GM19468 (cell line): ENCODE data around the gene BDKRB2.

ENCODE experiments used
- ATAC-seq: cut with Tn5 transposase; IDR thresholded peaks from one replicate; pipeline ENCODE4 v1.9.1; 2021; ENCODE audit warnings: mild to moderate bottlenecking, moderate library complexity, moderate number of reproducible peaks; ENCODE audit not compliant: unreplicated experiment; ENCODE audit errors: extremely low read depth

Gene BDKRB2

DNA sequence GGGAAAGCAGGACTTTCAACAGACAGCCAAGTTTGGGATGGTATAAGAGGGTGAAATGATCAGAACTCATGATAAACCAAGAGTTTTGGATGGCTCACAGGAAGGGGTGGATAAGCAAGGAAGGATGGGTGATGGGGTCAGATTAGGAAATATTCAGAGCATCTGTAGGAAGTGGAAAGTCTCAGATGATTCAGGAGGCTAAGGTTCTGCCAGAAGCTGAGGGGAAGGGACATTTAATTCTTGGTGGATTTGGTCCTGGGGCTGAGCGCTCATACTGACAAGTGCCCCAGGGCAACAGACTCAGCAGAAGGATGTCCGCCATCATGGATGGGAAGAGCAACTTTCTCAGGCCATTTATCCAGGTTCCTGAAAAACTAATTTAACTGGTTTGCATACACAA lies 28.4 kb upstream of the BDKRB2 start:
- no peak for ATAC-seq

DNA sequence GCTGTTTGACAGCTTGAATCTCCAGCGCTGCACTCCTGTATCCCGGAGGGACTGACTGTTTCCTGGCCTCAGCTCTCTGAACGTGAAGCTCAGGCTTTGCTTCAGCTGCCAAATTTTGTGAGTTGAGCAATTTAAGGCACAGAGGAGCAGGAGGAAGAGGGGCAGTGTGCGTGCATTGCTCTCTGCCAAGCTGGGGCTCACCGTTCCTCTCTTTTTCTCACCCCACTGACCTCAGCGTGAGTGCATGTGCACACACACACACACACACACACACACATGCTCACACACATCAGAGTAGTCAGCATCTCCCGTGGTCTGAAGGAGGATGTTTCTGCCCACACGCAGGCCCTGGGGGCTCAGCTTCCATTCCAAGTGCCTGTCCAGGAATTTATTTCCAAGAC lies 27.8 kb upstream of the BDKRB2 start:
- no peak for ATAC-seq

DNA sequence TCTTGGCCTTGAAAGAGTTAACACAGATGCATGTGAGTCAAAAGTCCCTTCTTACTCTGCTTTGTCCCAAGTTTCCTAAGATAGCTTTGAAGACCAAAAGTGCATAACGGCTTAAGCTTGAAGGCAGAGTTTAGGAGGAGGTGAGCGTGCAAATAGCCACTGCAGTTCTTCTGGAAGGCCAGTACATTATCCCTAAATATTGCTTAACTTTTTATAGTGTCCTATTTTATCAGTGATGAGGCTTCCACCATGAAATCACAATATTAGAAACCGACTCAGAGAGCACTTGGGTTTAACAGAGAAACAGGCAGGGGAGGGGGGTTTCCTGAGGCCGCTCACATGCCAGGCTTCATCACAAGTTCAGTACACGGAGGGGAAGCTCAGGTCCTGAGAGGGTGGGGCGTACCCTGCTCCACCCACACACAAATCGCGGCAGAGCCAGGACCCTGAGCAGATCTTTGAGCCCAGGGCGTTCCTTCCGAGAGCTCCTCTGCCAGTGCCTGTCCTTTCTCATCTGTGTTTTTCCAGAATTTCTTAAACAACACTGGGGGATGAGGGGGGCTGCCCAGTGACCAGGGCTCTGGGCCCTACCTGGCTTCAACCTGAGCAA lies 26.8 kb upstream of the BDKRB2 start:
- ATAC-seq = no peak

DNA sequence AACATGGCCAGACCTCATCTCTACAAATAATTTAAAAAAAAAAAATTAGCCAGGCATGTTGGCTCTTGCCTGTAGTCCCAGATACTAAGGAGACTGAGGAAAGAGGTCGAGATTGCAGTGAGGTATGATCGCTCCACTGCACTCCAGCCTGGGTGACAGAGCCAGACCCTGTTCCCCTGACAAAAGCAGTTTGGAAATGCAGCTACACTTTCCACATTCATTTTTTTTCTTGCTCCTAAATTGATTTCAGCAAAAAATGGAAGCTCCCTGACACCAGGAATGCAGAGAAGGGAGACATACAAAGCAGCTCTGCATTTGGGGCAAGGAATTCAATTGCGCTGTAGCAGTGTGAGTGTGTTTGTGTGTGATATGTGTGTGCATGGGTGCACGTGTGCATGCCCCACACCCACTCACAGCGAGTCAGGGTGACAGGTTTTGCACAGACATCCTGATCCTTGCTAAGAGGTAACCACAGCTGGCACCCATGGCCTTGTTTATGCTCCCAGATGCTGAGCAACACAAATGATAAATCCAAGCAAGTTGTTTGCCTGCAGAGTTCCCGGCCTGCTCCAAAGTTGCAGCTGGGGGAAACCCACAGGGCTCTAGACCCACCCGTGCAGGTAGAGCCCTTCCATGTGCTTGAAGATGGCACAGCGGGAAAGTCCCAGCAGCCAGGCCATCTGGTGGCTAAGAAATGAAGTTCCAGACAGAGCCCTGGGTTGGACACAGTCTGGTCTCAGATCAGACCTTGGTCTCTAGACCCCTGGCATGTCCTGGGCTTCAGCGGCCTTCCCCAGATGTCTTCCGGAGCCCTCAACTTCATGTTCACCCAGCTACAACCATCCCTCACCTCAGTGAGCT lies 25.9 kb upstream of the BDKRB2 start:
- ATAC-seq = no peak

DNA sequence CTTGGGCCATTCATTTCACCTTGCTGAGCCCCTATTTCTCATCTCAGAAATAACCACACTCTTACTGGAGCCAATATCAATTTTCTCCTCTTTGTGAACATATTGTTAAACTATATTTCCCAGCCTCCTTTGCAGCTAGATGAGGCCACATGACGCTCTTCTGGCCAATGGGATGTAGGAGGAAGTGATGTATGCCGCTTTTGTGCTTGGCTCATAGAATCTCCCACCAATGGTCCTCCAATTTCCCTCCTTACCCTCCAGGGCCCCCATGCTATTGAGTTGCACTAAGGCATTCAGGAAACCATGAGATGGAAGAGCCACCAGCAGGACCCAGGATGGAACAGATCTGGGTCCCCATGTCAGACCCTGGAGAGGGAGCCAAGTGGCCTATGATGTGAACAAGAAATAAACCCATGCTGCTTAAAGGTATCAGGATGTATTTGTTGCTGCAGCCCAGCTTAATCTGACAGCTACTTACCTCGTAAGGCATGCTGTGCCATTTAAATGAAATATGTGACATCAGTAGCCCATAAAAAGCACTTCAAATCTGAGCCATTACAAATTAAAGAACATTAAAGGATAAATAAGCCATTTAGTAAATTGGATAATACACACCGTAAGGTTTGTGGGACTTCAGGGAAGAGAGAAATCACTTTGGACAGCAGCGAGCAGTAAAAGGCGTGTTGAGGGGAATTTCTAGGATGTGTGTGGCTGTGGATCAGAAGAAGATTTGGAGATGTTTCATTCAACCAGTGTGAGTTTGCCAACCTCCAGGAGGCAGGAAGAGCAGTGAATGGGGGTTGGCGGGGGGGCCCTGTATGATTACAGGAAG lies 24.4 kb upstream of the BDKRB2 start:
- ATAC-seq = no peak

DNA sequence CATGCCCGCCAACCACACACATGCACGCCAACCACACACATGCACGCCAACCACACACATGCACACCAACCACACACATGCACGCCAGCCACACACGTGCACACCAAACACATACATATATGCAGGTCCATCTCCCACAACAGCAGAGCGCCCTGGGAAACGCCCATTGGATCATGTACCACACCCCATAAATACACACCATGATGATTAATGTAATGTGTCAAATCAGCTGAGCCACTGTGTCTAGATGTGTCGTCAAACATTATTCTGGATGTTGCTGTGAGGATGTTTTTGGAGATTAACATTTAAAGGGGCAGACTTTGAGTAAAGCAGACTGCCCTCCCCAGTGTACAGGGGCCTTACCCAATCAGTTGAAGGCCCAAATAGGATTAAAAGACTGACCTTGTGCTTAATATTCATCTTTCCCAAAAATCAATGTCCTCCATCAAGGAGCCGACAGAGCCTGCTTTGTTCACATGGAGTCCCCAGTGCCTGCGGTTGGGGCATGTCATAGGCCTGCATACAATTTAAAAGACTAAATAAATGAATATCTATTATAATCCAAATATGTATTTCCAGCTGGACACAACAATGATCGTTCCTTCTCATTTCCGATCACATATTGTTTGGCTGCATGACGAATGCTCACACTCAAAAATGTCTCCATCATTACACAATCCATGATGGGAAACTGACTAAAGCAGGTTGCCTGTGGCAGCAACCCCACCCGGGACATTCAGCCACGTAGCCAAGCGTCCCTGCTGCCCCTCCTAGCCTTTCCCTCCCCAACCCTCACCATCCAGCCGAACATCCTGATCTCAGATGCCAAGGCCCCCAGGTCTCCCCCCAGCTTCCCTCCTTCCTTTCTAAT lies 23.2 kb upstream of the BDKRB2 start:
- ATAC-seq = no peak

DNA sequence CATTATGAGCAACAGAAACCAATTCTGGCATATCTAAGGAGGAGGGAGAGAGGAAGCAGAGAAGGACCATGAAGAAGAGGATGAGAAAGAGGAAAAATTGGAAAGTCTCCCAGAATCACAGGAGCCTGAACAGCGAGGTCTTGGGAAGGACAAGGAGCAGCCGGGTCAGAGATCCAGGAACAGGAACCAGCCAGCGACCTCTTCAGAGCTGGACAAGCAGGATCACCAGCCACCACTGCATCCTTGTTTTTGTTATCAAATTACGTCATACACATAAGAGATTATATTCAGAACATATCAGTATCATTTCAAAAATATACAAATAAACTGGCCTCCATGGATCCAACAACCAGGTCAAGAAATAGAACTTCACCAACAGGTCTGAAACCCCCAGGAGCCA lies 22.1 kb upstream of the BDKRB2 start:
- ATAC-seq = no peak

DNA sequence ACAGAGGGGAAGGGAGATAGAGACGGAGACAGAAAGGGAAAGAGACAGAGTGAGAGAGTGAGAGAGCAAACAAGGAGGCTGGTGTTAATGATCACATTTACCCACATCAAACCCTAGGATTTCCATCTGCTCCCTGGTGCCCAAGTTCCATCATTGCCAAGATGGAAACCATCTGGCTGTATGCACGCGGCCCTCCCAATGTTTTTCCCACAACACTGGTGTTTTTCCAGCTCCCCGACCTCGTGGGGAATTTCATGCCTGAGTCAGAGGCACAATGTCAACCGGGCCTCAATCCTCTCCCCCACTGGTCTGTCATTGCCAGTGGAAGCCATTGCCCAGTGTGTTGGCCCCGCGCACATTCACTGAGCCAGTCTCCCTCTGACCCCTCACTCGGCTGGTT lies 19.9 kb upstream of the BDKRB2 start:
- ATAC-seq = no peak

DNA sequence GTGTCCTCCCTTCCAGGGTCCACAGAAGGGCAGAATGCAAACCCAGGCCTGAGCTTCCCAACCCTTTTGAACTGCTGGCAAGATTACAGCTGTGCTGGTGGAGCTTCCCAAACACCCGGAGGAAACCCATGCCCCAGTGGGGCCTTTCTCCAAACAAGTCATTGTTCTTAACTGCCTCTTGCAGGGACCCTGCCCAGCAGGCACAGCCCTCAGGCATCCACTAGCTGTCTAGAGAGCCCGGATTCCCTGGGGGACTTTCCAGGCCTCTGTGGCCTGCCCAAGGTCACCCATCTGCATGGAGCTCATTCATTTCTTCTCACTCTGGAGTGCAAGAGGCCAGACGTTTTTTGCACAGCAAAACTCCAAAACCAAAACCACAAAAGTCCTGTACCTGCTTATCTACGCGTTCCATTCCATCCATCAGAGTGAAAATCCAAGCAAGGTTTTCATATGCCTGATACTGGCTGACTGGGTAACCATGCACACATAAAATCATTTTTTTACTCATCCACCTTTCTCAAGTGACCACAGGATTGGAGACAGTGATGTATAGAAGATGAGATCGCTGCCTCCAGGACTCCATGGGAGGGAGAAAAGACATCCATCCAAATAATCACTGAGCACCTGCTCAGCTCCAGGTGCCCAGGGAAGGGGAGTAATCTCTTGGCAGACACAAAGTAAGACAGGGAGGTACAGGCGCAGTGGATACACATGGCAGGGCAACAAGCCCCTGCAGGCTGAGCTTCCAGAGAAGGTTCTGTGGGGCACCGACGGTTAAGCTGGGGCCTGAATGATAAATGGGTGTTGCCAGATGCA lies 17.2 kb upstream of the BDKRB2 start:
- no peak for ATAC-seq

DNA sequence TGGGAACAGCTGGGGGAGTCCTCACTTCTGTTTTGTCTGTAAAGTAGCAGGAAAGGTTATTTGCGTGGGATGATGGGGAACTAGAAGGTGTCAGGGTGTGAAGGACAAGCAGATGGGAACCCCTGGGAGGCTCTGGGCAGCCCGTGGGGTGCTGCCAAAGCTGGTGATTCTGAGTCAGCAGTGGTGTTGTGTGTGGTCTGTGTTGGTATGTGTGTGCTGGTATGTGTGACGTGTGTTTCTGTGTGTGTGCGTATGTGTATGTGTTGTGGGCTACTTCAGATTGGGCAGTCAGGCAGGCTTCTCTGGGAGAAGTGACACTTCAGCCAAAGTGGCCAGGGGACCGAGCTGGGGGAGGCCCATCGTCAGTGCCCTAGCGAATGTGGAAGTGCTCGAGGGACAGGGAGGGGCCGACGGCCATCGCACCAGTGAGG lies 15.3 kb upstream of the BDKRB2 start:
- ATAC-seq = no peak

DNA sequence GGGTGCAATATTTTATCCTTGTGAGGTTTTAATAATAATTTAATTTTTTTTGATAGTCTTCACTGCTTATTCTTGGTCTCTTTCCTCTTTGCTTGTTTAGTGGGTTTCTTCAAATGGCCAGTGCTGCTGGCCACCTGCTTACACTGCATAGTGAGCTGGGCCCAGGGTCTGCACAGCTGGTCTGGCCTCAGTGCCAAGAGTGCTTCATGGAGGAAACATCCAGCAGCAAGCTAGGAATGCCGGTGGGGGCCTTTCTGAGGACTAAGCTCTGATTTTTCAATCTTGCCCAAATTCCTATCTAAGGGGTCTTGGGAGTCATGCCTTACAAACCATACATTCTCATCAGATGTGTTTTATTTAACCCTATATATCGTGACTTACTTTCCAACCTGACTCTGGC lies 13.3 kb upstream of the BDKRB2 start:
- ATAC-seq = no peak

DNA sequence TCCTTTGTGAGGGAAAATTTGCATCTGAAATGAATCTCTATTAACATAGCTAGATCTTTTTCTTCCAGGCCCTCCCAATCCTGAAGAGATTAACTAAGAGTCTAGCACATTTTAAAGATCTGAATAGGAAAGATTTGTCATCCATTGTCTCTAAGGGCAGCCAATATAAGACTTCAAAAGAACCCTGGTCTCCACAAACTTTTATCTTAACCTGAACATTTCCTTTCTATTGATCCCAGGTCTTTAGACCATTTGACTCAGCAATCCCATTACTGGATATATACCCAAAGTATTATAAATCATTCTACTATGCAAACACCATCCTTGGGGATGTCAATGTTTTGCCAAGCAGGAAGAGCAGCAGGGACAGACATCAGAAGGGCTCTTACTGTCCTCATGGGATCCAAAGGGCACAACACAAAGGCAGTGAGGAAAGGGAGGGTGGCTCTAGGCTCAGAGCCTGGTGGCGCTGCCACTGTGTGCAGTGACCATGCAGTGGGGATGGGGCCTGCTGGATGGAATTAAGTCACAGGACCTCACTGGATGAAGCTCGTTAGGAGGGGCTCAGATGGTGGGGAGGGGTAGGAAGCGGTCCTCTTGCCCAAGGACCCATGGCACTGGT lies 12.7 kb upstream of the BDKRB2 start:
- no peak for ATAC-seq

DNA sequence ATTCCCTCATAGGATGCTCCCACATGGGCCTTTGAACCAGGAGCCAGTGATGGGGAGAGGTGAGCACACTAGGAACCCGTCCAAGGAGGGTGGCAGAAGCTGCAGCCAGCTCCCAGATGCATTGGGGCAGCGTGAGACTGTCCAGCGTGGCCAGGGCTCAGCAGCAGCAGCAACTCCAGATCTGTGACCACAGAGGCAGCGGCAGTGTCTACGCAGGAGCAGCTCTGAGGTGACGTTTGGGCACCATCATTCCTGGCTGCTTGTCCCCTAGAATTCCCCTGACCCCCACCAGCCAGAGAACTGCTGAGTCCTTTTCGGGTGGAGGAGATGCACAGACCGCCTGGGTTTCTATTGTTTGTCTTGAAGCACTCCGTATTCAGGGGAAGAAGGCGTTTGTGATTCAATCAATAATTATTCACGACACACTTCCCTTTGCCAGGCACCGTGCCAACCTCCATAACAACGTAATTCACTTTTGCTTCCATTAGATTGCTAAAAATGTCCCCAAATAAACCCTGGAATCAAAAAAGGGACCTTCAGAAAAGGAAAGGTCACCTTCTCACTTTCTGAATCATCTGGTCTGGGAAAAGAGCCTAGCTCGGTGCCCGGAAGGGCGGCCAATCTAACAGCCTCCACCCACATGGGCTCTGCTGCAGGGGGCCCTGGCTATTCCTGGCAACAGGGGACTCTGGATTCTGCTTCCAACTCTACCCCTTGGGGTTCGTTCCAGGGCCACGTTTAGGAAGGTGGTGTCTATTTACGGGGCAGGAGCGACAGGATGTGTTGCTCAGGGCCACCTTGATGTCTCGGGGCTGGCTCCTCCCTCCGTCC lies 11.4 kb upstream of the BDKRB2 start:
- no peak for ATAC-seq

DNA sequence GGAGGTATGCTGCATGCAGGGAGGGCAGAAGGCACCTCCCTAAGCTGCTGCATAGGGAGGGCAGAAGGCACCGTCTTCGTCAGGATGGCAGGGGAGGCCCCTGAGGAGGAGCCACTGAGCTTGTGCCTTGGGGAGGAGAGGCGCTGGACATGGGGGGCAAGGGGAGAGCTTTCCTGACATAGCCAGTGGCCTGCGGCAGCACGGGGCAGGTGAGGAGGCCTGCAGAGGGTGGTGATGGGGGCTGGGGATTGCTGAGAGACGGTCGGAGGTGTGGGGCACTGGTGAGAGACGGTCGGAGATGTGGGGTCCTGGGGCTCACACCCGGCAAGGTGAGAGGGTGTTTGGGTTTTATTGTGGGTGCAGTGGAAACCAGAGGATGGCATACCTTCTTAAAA lies 10.4 kb upstream of the BDKRB2 start:
- no peak for ATAC-seq

DNA sequence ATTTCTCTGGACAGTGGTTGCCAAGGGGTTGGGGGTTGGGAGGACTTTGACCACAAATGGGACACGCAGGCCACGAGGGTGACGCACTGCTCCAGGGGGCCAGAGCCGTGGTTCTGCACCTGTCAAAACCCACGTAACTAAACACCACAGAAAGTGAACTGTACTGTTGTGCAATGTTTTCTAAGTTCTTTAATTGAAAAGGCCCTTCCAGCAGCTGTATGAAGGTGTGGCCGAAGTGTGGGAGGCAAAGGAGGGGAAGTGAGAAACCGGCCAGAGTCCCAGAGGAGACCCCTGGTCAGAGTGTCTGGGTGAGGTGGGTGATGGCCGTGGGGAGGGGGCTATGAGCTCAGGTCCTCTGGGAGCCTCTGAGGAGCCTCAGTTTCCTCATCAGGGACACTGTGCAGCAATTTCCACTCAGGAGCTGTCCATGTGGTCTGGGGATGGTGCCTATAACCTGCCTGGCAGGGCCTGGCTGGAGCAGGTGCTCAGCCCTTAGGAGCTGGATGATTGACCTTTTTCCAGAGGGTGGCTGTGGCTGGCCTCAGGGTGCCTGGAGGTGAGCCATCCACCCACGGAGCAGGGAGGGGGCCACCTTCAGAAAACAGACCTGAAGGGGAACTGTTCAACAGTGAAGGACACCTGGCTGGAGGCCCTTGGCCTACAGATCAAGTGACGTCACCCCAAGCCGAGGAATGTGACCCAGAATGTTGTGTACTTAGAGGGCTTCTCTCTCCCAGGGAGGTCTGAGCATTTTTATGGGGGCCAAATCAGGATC lies 9.8 kb upstream of the BDKRB2 start:
- ATAC-seq = no peak

DNA sequence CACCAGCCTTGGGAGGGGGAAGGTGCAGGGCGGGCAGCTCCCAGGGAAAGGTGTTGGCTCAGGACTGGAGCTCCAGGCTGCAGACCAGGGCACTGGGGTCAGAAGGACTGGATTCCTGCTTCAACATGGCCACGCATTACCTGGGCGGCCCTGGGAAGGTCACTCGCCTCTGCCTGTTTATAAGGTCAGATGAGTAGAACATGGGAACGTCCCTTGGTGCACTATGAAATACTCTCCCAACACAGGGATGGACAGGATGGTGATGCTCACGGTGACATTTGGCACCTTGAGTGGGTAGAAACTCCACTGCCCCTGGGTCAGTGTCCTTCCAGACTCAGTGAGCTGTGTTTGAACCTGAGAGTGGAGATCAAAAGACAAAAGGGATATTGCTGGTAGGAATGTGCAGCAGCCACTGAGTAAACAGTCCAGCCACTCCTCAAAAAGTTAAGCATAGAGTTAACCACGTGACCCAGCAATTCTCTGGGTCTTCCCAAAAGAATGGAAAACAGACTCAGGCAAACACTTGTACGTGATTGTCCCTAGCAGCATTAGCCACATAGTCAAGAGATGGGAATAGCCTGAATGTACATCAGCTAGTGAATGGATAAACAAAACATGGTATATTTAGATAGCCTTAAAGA lies 9.1 kb upstream of the BDKRB2 start:
- no peak for ATAC-seq
